ENCODE data around the gene ZGPAT. TPM values are rescaled to one million over a fixed set of nuclear protein-coding genes. Genes with fewer than 3 reads are reported as not detected.

ZGPAT gene
- total and polyA plus RNA-seq, 2 of the 8 experiments (the other 6 are each of a cell fraction or from before 2014, with no cell fraction given), result 14.5 to 21.4 TPM

DNA sequence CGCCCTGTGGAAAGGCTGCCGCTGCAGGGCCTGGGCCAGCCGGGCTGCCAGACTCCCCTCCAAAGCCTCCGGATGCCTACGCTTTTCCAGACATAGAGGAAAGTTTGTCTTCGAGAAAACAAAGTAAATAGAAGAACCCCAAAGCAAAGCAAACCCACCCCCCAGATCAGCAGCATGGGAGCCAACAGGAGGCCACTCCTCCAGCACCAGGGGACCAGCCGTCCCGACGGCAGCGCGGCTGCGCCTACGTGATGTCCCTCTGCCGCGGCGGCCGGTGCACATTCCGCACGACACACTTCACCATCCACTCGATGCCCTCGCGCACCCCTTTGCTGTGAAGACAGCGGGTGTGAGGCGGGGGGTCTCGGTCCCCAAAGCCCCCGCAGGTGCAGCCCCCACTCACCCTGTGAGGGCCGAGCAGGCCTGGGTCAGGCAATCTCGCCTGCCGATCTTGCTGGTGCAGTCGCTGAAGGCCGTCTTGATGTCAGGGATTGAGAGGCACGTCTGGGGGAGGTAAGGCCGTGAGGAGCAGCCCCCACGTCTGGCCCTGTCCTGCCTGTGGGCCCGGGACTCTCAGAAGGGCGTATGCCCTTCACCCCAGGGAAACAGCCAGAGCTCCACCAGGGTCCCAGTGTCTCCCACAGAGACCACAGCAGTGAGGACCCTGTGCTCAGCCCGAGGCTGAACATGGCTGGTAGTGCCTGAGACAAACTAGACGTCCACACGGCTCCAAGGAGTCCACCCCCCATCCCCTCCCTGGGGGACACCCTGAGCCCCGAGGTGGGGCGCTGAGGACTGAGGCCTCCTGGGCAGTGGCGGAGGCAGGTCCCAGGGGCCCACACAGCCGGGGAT is 7.4 kb upstream of the ZGPAT start (continued):
- TF ChIP-seq, protein P1, sequence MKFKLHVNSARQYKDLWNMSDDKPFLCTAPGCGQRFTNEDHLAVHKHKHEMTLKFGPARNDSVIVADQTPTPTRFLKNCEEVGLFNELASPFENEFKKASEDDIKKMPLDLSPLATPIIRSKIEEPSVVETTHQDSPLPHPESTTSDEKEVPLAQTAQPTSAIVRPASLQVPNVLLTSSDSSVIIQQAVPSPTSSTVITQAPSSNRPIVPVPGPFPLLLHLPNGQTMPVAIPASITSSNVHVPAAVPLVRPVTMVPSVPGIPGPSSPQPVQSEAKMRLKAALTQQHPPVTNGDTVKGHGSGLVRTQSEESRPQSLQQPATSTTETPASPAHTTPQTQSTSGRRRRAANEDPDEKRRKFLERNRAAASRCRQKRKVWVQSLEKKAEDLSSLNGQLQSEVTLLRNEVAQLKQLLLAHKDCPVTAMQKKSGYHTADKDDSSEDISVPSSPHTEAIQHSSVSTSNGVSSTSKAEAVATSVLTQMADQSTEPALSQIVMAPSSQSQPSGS (IDR thresholded peaks at IDR 0.05; ENCODE audit: low read length), result no peak
- TF ChIP-seq CBX5 (IDR thresholded peaks at IDR 0.05; ENCODE audit: low read depth, low read length), result no peak

All from H1 (cell line).